GM18870 (cell line): Measurements from ENCODE around the gene SYT13.

ENCODE experiments used
- ATAC-seq: cut with Tn5 transposase; IDR thresholded peaks from one replicate; pipeline ENCODE4 v1.9.1; 2021; ENCODE audit warnings: moderate library complexity; ENCODE audit not compliant: unreplicated experiment

Gene SYT13

GRCh38 chr11:45225277-45225676 lies 60.9 kb downstream of the SYT13 start:
- ATAC-seq: no peak

GRCh38 chr11:45224766-45225165 lies 61.4 kb downstream of the SYT13 start:
- ATAC-seq: no peak

- ATAC-seq: no peak
Measured at GRCh38 chr11:45223496-45223895, 62.6 kb downstream of the SYT13 start.

- ATAC-seq: no peak
Measured at GRCh38 chr11:45219411-45219810, 66.7 kb downstream of the SYT13 start.

GRCh38 chr11:45218705-45219104 lies 67.4 kb downstream of the SYT13 start:
- ATAC-seq: no peak

GRCh38 chr11:45217991-45218390 lies 68.2 kb downstream of the SYT13 start:
- no peak for ATAC-seq

GRCh38 chr11:45216901-45217300 lies 69.2 kb downstream of the SYT13 start:
- no peak for ATAC-seq

GRCh38 chr11:45216031-45216430 lies 70.1 kb downstream of the SYT13 start:
- no peak for ATAC-seq

GRCh38 chr11:45215098-45215865 lies 70.9 kb downstream of the SYT13 start:
- ATAC-seq: no peak

- ATAC-seq: no peak
Measured at GRCh38 chr11:45213717-45214116, 72.4 kb downstream of the SYT13 start.

- no peak for ATAC-seq
Measured at GRCh38 chr11:45213316-45213665, 72.8 kb downstream of the SYT13 start.

GRCh38 chr11:45212566-45213315 lies 73.4 kb downstream of the SYT13 start:
- ATAC-seq: no peak

- ATAC-seq: no peak
Measured at GRCh38 chr11:45211732-45212131, 74.4 kb downstream of the SYT13 start.

- ATAC-seq: no peak
Measured at GRCh38 chr11:45210846-45211245, 75.3 kb downstream of the SYT13 start.

- no peak for ATAC-seq
Measured at GRCh38 chr11:45209891-45210699, 76.0 kb downstream of the SYT13 start.

GRCh38 chr11:45209000-45209879 lies 76.9 kb downstream of the SYT13 start:
- no peak for ATAC-seq

GRCh38 chr11:45208135-45208534 lies 78.0 kb downstream of the SYT13 start:
- ATAC-seq: no peak

- no peak for ATAC-seq
Measured at GRCh38 chr11:45205978-45206377, 80.2 kb downstream of the SYT13 start.

- ATAC-seq: no peak
Measured at GRCh38 chr11:45204761-45205160, 81.4 kb downstream of the SYT13 start.

GRCh38 chr11:45193695-45194094 lies 92.4 kb downstream of the SYT13 start:
- no peak for ATAC-seq
